ENCODE measurements around the gene DENND5A. TPM values are rescaled to one million over a fixed set of nuclear protein-coding genes. Genes with fewer than 3 reads are reported as not detected.
A peak's percentile ranks its signal among the peaks of the same experiment; 100 is the strongest.

Gene DENND5A
- total RNA-seq, 1 donor from 2014 or later: 122 TPM

DNA sequence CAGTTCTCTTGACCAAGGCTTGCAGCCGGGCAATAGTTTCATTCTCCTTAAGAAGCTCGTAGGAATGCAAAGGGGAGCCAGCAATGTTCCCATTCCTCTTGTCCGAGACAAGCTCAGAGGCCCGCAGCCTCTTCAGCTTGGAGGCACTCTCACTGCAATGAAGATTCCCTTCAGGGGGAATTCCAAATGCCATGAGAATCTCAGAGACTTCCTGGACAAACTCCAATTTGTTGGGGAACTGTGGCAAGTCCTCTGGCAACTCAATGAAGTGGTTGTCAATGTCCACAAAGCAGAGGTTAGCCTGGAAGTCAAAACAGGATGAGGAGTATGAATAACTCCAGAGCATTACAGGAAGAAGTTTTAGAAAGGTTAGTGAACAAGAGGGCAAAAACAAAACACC is 84.4 kb downstream of the DENND5A start:
- TF ChIP-seq, protein P1, sequence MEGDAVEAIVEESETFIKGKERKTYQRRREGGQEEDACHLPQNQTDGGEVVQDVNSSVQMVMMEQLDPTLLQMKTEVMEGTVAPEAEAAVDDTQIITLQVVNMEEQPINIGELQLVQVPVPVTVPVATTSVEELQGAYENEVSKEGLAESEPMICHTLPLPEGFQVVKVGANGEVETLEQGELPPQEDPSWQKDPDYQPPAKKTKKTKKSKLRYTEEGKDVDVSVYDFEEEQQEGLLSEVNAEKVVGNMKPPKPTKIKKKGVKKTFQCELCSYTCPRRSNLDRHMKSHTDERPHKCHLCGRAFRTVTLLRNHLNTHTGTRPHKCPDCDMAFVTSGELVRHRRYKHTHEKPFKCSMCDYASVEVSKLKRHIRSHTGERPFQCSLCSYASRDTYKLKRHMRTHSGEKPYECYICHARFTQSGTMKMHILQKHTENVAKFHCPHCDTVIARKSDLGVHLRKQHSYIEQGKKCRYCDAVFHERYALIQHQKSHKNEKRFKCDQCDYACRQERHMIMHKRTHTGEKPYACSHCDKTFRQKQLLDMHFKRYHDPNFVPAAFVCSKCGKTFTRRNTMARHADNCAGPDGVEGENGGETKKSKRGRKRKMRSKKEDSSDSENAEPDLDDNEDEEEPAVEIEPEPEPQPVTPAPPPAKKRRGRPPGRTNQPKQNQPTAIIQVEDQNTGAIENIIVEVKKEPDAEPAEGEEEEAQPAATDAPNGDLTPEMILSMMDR (IDR thresholded peaks at IDR 0.05): no peak
- peaks cover 54% of the 10 kb centered on the region for H3K36me3 Mint-ChIP-seq (ENCODE audit: unreplicated experiment)
- H3K27ac Mint-ChIP-seq (ENCODE audit: unreplicated experiment): peak overlapping the region; percentile 10
- H3K9me3 Mint-ChIP-seq (ENCODE audit: unreplicated experiment): no peaks in the 10 kb centered on the region
- H3K4me1 Mint-ChIP-seq (ENCODE audit: unreplicated experiment): peaks cover 6% of the 10 kb centered on the region
- H3K4me3 Mint-ChIP-seq (ENCODE audit: unreplicated experiment): no peak overlapping the region
- H3K27me3 Mint-ChIP-seq (ENCODE audit: unreplicated experiment): no peaks in the 10 kb centered on the region
- no peak for DNase-seq (ENCODE audit: extremely low spot score, unreplicated experiment)

DNA sequence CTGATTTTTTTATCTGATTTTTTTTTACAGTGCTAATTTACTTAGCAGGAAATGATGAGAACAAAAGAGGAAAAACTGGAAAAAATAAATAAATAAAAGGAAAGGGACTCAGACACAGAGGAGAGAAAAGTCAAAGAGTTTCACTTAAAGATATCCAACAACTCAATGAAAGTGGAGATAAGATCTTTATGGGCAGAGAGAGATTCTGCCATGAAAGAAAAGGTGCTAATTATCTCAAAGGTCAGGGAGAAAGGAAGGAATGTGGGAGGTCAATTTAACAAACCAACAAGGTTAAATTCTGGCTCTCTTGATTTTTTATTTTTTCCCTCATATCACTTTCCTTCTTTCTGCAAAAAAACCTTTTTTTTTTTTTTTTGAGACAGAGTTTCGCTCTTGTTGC is 86.0 kb downstream of the DENND5A start:
- H3K4me1 Mint-ChIP-seq (ENCODE audit: unreplicated experiment): peaks cover 6% of the 10 kb centered on the region
- H3K27ac Mint-ChIP-seq (ENCODE audit: unreplicated experiment): no peak overlapping the region
- peaks cover 56% of the 10 kb centered on the region for H3K36me3 Mint-ChIP-seq (ENCODE audit: unreplicated experiment)
- H3K9me3 Mint-ChIP-seq (ENCODE audit: unreplicated experiment): no peaks in the 10 kb centered on the region
- DNase-seq (ENCODE audit: extremely low spot score, unreplicated experiment): no peak
- H3K4me3 Mint-ChIP-seq (ENCODE audit: unreplicated experiment): no peak overlapping the region
- no peaks in the 10 kb centered on the region for H3K27me3 Mint-ChIP-seq (ENCODE audit: unreplicated experiment)
- TF ChIP-seq, protein P1 (IDR thresholded peaks at IDR 0.05): no peak

GRCh38 chr11:9178716-9179115 is 86.4 kb downstream of the DENND5A start:
- no peak overlapping the region for H3K27ac Mint-ChIP-seq (ENCODE audit: unreplicated experiment)
- no peak for DNase-seq (ENCODE audit: extremely low spot score, unreplicated experiment)
- H3K4me3 Mint-ChIP-seq (ENCODE audit: unreplicated experiment): no peak overlapping the region
- no peaks in the 10 kb centered on the region for H3K9me3 Mint-ChIP-seq (ENCODE audit: unreplicated experiment)
- peaks cover 6% of the 10 kb centered on the region for H3K4me1 Mint-ChIP-seq (ENCODE audit: unreplicated experiment)
- H3K36me3 Mint-ChIP-seq (ENCODE audit: unreplicated experiment): peaks cover 56% of the 10 kb centered on the region
- no peaks in the 10 kb centered on the region for H3K27me3 Mint-ChIP-seq (ENCODE audit: unreplicated experiment)
- TF ChIP-seq, protein P1 (IDR thresholded peaks at IDR 0.05): no peak

DNA sequence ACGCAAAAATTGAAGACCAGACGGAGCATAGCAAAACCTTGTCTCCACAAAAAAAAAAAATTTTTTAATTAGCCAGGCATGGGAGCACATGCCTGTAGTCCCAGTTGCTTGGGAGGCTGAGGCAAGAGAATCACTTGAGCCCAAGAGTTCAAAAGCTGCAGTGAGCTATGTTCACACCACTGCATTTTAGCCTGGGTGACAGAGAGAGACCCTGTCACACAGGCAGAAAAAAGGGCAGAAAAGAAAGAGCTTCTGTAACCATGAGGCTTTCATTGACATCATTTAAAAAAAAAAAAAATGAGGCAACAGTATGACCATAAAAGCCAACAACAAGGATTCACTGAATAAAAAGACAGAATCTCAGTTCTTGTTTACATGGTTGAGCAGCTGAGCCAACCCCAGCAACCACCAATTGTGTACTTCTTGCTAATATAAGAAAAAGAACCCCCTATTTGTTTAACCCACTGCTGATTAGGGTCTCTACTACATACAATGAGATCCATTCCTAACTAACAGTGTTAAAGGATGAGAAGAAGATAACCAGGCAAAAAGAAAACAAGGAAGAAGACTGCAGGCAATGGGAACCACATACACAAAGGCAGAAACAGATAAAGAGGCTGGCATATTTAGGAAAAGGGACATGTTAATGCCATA is 87.6 kb downstream of the DENND5A start:
- Mint-ChIP-seq H3K4me3 (ENCODE audit: unreplicated experiment) (no peak overlapping the region), H3K36me3 (ENCODE audit: unreplicated experiment) (peaks cover 62% of the 10 kb centered on the region), H3K27me3 (ENCODE audit: unreplicated experiment) (no peaks in the 10 kb centered on the region), H3K9me3 (ENCODE audit: unreplicated experiment) (no peaks in the 10 kb centered on the region), H3K27ac (ENCODE audit: unreplicated experiment) (no peak overlapping the region), H3K4me1 (ENCODE audit: unreplicated experiment) (peaks cover 7% of the 10 kb centered on the region)
- no peak for DNase-seq (ENCODE audit: extremely low spot score, unreplicated experiment)
- TF ChIP-seq, protein P1 (IDR thresholded peaks at IDR 0.05): no peak

DNA sequence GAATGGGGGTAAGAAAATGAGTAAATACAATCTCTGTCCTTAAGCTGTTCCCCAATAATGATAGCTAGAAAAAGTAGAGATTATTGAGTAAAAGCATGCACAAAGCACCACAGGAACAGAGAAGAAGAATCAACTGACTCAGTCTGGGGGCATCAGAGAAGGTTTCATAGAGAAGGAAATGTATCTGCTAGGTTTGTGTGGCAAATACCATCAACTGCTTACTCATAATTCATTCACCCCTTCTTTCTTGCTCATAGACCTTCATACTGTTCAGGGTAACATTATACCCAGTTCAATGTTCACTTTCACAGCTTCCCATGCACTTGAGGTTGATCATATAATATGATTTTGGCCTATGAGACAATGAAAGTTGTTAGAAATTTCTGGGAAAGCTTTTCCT is 88.6 kb downstream of the DENND5A start:
- Mint-ChIP-seq H3K36me3 (ENCODE audit: unreplicated experiment) (peaks cover 67% of the 10 kb centered on the region), H3K9me3 (ENCODE audit: unreplicated experiment) (no peaks in the 10 kb centered on the region), H3K27me3 (ENCODE audit: unreplicated experiment) (no peaks in the 10 kb centered on the region), H3K4me1 (ENCODE audit: unreplicated experiment) (peaks cover 11% of the 10 kb centered on the region), H3K4me3 (ENCODE audit: unreplicated experiment) (no peak overlapping the region), H3K27ac (ENCODE audit: unreplicated experiment) (no peak overlapping the region)
- TF ChIP-seq, protein P1 (IDR thresholded peaks at IDR 0.05): no peak
- DNase-seq (ENCODE audit: extremely low spot score, unreplicated experiment): no peak
